ENCODE results near the gene WWOX. TPM values are rescaled to one million over a fixed set of nuclear protein-coding genes. Genes with fewer than 3 reads are reported as not detected.

Gene WWOX
- total and polyA plus RNA-seq, 2 of the 4 experiments (the other 2 are of a cell fraction): 2.7 to 5.4 TPM

- no TSS peak for BruUV-seq (replicated peaks)
- H3K56ac ChIP-seq (ENCODE audit: extremely low read depth, insufficient read depth, low read length): no peak overlapping the region
- H3K4me1 ChIP-seq (ENCODE audit: control insufficient read depth, insufficient read depth, low read length): no peaks in the 10 kb centered on the region
- no peak overlapping the region for H2AK9ac ChIP-seq (replicated peaks; ENCODE audit: low read depth, low read length, poor library complexity)
- no peak overlapping the region for H2BK15ac ChIP-seq (ENCODE audit: low read depth, low read length)
- ATAC-seq (ENCODE audit: low read depth) (no peak), DNase-seq (no peak)
- H3K4ac ChIP-seq (ENCODE audit: low read depth, low read length): no peak overlapping the region
- dilution Hi-C loops (cut with HindIII; ENCODE audit: low sequenced_read_pairs, unreplicated experiment): no loop called here
- H3K9me3 ChIP-seq (ENCODE audit: control insufficient read depth, insufficient read depth, low read length): no peaks in the 10 kb centered on the region
- no peak overlapping the region for H4K8ac ChIP-seq (ENCODE audit: low read depth in 2 of 2, low read length in 2 of 2)
- H2BK5ac ChIP-seq (ENCODE audit: low read depth, low read length, poor library complexity, severe bottlenecking): no peak overlapping the region
- H3K27me3 ChIP-seq (ENCODE audit: control insufficient read depth, insufficient read depth, low read length): no peaks in the 10 kb centered on the region
- no peak overlapping the region for H3K14ac ChIP-seq (replicated peaks; ENCODE audit: low read depth, low read length)
- H3K18ac ChIP-seq (ENCODE audit: low read depth, low read length): no peak overlapping the region
- no peak overlapping the region for H2AK5ac ChIP-seq (ENCODE audit: low read depth, low read length)
- H2AFZ ChIP-seq (replicated peaks; ENCODE audit: low read length, poor library complexity): no peak overlapping the region
- no peaks in the 10 kb centered on the region for H3K36me3 ChIP-seq (ENCODE audit: control insufficient read depth, insufficient read depth, low read length)
- no CpG with 5 or more reads among the region's 6 CpGs for WGBS, 2 experiments (ENCODE audit: extremely low coverage in 2 of 2, insufficient read length in 1 of 2)
- CTCF ChIA-PET: no interaction called here
- no peak overlapping the region for H4K91ac ChIP-seq (ENCODE audit: insufficient read depth, low read depth, low read length)
- H2BK120ac ChIP-seq (ENCODE audit: low read depth, low read length): no peak overlapping the region
- no peak overlapping the region for H4K5ac ChIP-seq (ENCODE audit: low read depth, low read length)
- H3K4me3 ChIP-seq (ENCODE audit: insufficient read depth, low read depth, low read length): no peak overlapping the region
- no peak overlapping the region for H3K9ac ChIP-seq (ENCODE audit: low read depth, low read length)
- H3K4me2 ChIP-seq (ENCODE audit: low read depth, low read length): no peak overlapping the region
- intact Hi-C loops (cut with micrococcal nuclease): no loop called here
- H3K23ac ChIP-seq (ENCODE audit: low read depth, low read length): no peak overlapping the region
- H4K20me1 ChIP-seq (ENCODE audit: insufficient read depth, low read length): no peaks in the 10 kb centered on the region
- in situ Hi-C loops (cut with MboI; ENCODE audit: low sequenced_read_pairs): no loop called here
- POLR2A ChIA-PET (ENCODE audit: unreplicated experiment): no interaction called here
- no peak overlapping the region for H3K27ac ChIP-seq (ENCODE audit: insufficient read depth, low read length)
- TF ChIP-seq ELK1 (IDR thresholded peaks at IDR 0.05; ENCODE audit: borderline replicate concordance, low read depth, low read length): no peak
- TF ChIP-seq MAFK (IDR thresholded peaks at IDR 0.05; ENCODE audit: low read depth, low read length): no peak
- no peak for TF ChIP-seq RFX5 (IDR thresholded peaks at IDR 0.05; ENCODE audit: low read depth, low read length)
- no peak for TF ChIP-seq MAZ (IDR thresholded peaks at IDR 0.05; ENCODE audit: borderline replicate concordance, low read depth, low read length)
- no peak for TF ChIP-seq BHLHE40 (IDR thresholded peaks at IDR 0.05; ENCODE audit: low read depth, low read length)
- H3K79me1 ChIP-seq (ENCODE audit: low read depth in 1 of 2, low read length in 2 of 2): no peaks in the 10 kb centered on the region
- H3K9me1 ChIP-seq (ENCODE audit: insufficient read depth, low read length): no peaks in the 10 kb centered on the region
- H2BK20ac ChIP-seq (ENCODE audit: low read depth, low read length): no peak overlapping the region
These were observed 50.8 kb downstream of the WWOX start for GRCh38 chr16:78150233-78150632.
